Measurements from ENCODE around the gene CDH10.

- TF ChIP-seq POLR2AphosphoS5 (IDR thresholded peaks at IDR 0.05; ENCODE audit: low read depth) (no peak), CTCF (IDR thresholded peaks at IDR 0.05; ENCODE audit: insufficient read depth, low read length) (no peak)
Observed at GRCh38 chr5:24693609-24694008, 48.8 kb upstream of the CDH10 start.

All from HL-60 (cell line).